HG02840 (cell line): Measurements from ENCODE around the gene DCAF4.

Experiments
- ATAC-seq: cut with Tn5 transposase; IDR thresholded peaks from one replicate; pipeline ENCODE4 v1.9.1; 2021; ENCODE audit warnings: mild to moderate bottlenecking, moderate library complexity, moderate number of reproducible peaks; ENCODE audit not compliant: unreplicated experiment, low FRiP score

Gene DCAF4

GRCh38 chr14:72926292-72927028, at the start of gene DCAF4:
TSS of gene DCAF4 (plus strand) at chr14:72926464. CDS start at chr14:72937979, 11,515 bp downstream.
- peak; percentile 98 for ATAC-seq

GRCh38 chr14:72876710-72877063, 49.6 kb upstream of the DCAF4 start:
- ATAC-seq: no peak

GRCh38 chr14:72878746-72879145, 47.5 kb upstream of the DCAF4 start:
- ATAC-seq: no peak

DNA sequence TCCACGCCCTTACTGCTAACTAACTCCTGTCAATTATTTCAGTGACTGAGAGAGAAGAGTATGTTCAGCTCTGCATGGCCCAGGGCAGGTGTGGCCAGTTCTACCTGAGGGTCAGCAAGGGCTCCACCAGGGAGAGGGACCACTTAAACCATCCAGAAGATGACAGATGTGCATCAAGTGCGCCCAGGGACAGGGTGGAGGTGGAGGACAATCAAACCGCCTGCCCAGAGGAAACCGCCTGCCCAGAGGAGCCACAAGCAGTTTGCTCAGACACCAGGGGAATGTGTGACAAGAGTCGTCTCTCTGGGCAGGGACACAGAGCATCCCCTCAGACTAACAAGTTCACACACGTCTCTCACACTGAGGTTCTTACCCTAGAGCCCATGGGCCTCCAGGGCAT, 46.8 kb upstream of the DCAF4 start:
- ATAC-seq: no peak

DNA sequence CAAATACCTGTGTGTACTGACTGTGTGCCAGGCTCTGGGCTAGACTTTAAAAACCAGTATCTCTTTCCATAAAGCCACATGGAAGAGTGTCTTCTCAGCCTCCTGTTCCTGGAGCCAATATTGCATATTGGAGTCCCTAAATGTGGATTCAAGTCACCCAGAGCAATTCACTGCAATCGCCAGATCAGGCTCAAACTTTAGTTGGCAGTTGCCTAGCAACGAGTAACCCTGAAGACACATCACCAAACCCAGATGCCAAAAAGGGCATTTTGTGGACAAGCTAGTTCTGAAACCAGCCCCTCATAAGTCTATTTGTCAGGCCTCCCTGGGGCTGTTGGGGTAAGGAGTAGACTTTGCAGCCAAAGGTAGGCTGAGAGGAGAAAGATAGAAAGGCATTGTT, 46.1 kb upstream of the DCAF4 start:
- ATAC-seq: no peak

DNA sequence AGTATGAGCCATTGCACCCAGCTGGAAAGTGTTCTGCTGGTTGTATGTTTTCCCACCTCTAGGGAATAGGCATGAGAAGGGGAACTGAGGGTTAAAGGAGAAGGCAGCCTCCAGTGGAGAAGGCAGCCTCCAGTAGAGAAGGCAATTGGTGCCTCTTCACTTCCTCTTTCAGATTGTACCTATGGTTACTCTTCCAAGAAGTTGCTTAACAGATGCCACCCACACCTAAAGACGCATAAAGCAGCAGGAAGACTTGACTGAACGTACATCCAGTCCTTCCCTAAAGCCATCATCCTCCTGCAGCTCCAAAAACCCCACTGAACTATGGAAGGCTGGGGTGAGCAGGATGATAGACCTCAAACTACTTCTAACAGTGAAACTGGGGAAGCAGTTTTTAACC, 45.4 kb upstream of the DCAF4 start:
- ATAC-seq: no peak

DNA sequence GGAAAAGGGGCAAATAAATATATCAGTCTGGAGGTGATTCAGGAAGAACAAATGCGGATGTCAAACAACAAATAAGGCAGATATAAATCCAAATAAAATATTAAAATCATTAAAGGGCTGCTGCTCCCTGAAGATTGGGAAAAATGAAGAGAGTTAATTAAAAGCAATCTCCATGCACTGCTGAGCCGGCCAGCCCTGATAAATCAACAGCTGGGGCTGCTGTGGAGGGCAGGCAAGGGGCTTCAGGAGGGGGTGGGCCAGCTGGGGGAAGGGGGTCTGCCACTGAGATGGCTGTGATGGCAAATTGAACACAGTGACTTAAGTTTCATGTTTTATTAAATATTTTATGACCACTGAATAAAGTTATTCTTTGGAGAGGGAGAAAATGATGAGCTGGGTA, 44.7 kb upstream of the DCAF4 start:
- ATAC-seq: no peak

GRCh38 chr14:72882047-72882446, 44.2 kb upstream of the DCAF4 start:
- ATAC-seq: no peak

- no peak for ATAC-seq
These were observed 43.8 kb upstream of the DCAF4 start for GRCh38 chr14:72882463-72882862.

- ATAC-seq: no peak
These were observed 43.2 kb upstream of the DCAF4 start for GRCh38 chr14:72883109-72883508.

- ATAC-seq: no peak
These were observed 42.3 kb upstream of the DCAF4 start for GRCh38 chr14:72883961-72884360.

GRCh38 chr14:72884386-72884785, 41.9 kb upstream of the DCAF4 start:
- no peak for ATAC-seq

DNA sequence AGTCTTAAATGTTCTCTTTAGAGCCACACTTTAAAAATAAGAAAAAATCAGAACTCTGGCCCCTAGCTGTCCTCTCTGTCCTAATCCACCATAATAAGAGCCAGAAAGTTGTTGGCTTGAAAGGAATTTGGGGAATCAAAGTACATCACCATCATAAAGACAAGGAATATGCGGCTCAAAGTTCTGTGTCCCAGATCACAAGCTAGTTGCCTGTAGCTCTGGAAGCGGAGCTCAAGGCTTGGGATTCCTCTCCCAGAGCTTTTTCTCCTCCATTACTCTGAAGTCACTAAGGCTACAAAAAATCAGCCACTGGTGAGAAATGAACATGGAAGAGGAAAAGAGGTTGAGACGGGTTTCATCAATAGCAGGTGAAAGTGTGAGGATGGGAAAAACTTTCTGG, 38.8 kb upstream of the DCAF4 start:
- no peak for ATAC-seq

DNA sequence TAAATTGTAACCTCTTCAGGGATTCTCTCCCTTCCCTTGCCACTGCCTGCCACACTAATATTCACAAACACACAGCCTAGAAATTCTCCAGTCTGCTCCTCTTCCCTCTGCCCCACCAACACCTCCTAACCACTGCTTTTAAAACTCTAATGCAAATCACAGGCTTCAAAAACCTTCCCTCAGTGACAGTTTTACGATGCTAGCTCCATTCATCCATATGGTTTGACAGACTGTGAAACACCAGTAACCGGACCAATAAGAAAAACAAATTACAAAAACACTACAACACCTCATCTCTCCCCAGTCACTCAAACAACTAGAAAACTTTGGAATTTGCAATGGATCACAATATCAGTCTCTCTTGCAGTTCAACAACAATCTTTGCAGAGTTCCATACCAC, 38.1 kb upstream of the DCAF4 start:
- no peak for ATAC-seq

DNA sequence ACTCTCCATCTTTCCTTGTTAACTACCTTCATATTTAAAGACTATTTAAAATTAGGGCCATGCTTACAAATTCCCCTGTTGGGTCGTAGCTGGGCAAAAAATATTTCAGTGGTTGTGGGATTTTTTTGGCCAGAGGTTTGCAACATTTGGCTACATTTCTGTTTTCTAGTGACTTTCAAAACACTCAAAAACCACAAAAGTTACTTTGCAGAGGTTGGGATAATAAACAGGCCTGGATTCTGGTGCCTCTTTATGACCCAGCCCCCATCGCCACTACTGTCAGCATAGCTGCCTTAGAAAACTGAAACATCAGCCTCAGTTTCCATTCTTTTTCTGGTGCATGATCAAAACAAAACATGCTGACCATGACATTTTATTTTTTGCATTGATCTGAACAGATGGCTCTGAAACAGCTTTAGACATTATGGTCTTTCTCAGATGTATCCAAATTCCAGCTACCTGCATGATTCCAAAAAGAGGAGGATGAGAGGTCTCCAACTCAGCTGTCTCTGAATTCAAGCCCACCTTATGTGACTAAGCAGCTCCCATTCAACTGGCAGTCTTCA, 37.5 kb upstream of the DCAF4 start:
- no peak for ATAC-seq

- ATAC-seq: no peak
These were observed 36.9 kb upstream of the DCAF4 start for GRCh38 chr14:72889366-72889765.

- no peak for ATAC-seq
These were observed 34.6 kb upstream of the DCAF4 start for GRCh38 chr14:72891666-72892102.

GRCh38 chr14:72892103-72892878, 34.0 kb upstream of the DCAF4 start:
- no peak for ATAC-seq

DNA sequence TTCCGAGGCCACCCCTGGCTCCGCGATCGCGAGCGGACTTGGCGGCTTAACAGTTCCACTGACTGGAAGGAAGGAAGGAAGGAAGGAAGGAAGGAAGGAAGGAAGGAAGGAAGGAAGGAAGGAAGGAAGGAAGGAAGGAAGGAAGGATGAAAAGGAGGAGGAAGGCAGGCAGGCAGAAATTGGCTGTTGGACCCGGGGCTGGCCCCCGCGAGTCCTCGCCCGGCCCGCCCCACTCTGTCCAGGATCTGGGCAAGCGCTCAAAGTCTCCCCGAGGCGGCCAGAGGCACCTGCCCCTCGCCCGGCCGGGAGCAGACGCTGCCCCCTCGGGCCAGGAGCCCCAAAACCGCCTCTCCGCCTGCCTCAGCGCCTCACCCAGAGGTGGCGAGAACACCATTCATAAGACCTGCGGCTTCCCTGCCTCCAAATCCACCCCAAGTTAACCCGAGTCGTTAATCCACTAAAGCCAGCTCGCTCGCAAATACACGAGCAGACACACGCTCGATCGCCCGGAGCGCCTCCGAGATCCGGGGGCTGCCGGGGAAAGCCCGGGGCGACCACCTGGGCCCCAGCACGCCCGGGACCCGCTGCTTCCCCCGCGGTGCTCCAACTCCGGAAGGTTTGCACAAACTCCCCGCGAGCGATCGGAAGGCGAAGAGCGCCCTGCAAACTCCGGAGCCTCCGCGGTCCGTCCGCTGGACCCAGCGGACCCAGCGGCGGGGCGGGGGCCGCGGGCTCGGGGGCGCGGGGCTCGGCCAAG, 33.2 kb upstream of the DCAF4 start:
- ATAC-seq: no peak

- peak; percentile 99 for ATAC-seq
These were observed 32.5 kb upstream of the DCAF4 start, which contains the start of gene DPF3 for GRCh38 chr14:72893636-72894322. TSS of gene DPF3 (minus strand) at chr14:72894101. CDS start at chr14:72894088, 13 bp downstream.
